Ovary (tissue), 3 donors: Measurements from ENCODE around the gene CTBP2.

Source experiments
- EP300 ChIP-seq: sonication (generic); formaldehyde crosslinking; IDR thresholded peaks from one replicate; pipeline ENCODE4 v1.6.1; 2017; ENCODE audit warnings: antibody characterized with exemption
- POLR2A ChIP-seq: fragments of 450-650 bp; IDR thresholded peaks from one replicate; pipeline ENCODE4 v1.6.1; 2017; ENCODE audit warnings: antibody characterized with exemption, mild to moderate bottlenecking, moderate library complexity
- TF ChIP-seq, protein P1 (sequence below), 3 donors: fragments of 450-650 bp in 2 of 3; fragments of 200-600 bp in 1 of 3; IDR thresholded peaks; one replicate each; pipeline versions ENCODE4 v1.5.1 to v1.8.0; 2016 to 2022; ENCODE audit warnings: antibody characterized with exemption in 3 of 3, mild to moderate bottlenecking in 1 of 3
- donor health status: DM: no; HTN: no; CAD: no.

DNA sequence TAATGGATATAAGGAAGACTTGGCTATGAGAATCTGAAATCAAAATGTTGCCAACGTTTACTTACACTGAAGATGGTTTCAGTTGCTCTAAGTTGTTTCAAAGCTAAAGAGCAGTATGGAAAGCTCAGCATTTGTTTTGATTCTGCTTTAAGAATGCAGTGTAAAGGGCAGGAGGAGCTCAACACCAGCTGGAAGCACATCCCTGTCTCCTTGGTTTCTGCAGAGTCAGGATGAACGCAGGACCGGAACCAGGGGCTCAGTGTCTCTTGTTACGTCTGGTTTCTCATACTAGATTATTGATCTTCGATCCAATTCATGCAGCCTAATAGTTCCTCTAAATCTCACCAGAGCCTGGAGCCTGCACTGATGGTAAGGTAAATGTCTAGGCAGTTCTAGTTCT is 194.4 kb downstream of the CTBP2 start:
- TF ChIP-seq POLR2A (no peak), EP300 (no peak)
- TF ChIP-seq, protein P1, sequence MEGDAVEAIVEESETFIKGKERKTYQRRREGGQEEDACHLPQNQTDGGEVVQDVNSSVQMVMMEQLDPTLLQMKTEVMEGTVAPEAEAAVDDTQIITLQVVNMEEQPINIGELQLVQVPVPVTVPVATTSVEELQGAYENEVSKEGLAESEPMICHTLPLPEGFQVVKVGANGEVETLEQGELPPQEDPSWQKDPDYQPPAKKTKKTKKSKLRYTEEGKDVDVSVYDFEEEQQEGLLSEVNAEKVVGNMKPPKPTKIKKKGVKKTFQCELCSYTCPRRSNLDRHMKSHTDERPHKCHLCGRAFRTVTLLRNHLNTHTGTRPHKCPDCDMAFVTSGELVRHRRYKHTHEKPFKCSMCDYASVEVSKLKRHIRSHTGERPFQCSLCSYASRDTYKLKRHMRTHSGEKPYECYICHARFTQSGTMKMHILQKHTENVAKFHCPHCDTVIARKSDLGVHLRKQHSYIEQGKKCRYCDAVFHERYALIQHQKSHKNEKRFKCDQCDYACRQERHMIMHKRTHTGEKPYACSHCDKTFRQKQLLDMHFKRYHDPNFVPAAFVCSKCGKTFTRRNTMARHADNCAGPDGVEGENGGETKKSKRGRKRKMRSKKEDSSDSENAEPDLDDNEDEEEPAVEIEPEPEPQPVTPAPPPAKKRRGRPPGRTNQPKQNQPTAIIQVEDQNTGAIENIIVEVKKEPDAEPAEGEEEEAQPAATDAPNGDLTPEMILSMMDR (IDR thresholded peaks at IDR 0.05): no peak
